Measurements from ENCODE around the gene MOB2.

MOB2 gene

GRCh38 chr11:1502954-1503707, 16.6 kb upstream of the MOB2 start:
- DNase-seq, result no peak

- DNase-seq, result no peak
Observed at GRCh38 chr11:1502168-1502953, 15.8 kb upstream of the MOB2 start.

- no peak for DNase-seq
Observed at GRCh38 chr11:1501421-1502167, 15.0 kb upstream of the MOB2 start.

- DNase-seq, result no peak
Observed at GRCh38 chr11:1500466-1501420, 14.2 kb upstream of the MOB2 start.

DNA sequence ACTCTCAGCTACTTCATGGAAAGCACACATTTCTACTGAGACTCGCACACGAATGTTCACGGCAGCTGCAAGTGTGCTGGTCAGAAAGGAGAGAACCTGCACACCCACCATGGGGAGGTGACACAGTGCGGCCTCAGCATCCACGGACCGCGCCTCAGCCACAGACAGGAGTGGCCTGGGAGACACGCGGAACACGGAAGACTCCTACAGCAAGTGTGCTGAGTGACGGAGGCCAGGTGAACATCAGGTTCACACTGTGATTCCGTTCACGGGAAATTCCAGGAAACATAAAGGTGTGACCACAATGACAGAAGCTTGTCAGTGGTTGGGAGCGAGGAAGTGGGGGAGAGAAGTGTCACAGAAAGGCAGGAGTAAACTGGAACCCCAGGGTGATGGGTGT, 13.3 kb upstream of the MOB2 start:
- DNase-seq, result no peak

DNA sequence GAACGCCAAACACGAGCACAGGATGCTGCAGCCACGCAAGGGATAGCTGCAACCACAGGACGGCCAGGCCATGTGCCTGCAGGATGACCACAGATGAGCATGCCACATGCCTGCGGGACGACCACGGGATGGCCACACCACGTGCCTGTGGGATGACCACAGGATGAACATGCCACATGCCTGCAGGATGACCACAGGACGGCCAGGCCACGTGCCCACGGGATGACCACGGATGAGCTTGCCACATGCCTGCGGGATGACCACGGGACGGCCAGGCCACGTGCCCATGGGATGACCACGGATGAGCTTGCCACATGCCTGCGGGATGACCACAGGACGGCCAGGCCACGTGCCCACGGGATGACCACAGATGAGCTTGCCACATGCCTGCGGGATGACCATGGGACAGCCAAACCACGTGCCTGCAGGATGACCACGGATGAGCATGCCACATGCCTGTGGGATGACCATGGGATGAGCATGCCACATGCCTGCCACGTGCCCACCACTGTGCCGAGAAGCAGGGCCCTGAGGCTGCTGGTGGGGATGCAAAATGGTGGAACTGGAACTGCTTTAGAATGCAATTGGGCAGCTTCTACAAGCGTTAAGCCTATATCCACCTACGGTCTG, 12.8 kb upstream of the MOB2 start:
- DNase-seq, result no peak

GRCh38 chr11:1498262-1498661, 11.7 kb upstream of the MOB2 start:
- no peak for DNase-seq

GRCh38 chr11:1497600-1497999, 11.0 kb upstream of the MOB2 start:
- no peak for DNase-seq

GRCh38 chr11:1496761-1497095, 10.1 kb upstream of the MOB2 start:
- DNase-seq, result no peak

- no peak for DNase-seq
Observed at GRCh38 chr11:1496091-1496760, 9.6 kb upstream of the MOB2 start.

DNA sequence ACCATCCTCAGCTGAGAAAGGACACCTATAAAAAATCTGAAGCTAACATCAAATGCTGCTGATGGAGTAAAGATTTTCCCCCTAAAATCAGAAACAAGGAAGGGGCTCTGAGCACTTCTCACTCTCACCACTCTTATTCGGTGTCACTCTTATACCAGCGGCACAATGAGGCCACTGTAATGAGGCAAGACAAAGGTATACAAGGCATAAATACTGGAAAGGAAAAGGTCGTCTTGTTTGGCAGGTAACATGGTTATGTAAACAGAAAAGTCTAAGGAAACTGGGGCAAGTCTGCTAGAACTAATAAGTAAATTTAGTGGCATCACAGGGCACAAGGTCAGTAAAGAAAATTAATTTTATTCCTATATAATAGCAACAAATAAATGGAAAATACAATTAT, 8.1 kb upstream of the MOB2 start:
- DNase-seq, result no peak

DNA sequence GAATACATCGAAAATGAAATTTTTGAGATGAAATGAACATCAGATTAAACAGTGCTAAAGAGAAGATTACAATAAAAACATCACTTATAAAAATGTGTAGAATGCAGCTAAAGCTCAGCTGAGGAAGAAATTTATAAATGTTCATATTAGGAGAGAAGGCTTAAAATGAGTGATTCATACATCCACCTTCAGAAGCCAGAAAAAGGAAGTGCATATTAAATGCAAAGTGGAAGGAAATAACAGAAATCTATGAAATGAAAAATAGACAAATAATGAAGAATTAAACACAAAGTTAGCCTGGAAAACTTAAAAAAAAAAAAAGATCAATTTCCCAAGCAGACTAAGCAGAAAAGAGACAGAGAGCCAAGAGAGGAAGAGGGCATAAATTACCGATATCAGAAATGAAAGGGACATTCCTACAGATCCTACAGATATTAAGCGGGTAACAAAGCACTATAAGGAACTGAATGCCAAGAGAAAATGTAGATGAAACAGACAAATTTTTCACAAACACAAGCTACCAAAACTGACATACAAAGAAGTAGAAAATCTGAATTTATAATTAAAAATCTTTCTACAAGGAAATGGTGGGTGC, 7.2 kb upstream of the MOB2 start:
- no peak for DNase-seq

GRCh38 chr11:1491379-1491778, 4.8 kb upstream of the MOB2 start:
- DNase-seq, result no peak

- no peak for DNase-seq
Observed at GRCh38 chr11:1490651-1491050, 4.1 kb upstream of the MOB2 start.

- DNase-seq, result no peak
Observed at GRCh38 chr11:1488575-1489180, 2.1 kb upstream of the MOB2 start.

DNA sequence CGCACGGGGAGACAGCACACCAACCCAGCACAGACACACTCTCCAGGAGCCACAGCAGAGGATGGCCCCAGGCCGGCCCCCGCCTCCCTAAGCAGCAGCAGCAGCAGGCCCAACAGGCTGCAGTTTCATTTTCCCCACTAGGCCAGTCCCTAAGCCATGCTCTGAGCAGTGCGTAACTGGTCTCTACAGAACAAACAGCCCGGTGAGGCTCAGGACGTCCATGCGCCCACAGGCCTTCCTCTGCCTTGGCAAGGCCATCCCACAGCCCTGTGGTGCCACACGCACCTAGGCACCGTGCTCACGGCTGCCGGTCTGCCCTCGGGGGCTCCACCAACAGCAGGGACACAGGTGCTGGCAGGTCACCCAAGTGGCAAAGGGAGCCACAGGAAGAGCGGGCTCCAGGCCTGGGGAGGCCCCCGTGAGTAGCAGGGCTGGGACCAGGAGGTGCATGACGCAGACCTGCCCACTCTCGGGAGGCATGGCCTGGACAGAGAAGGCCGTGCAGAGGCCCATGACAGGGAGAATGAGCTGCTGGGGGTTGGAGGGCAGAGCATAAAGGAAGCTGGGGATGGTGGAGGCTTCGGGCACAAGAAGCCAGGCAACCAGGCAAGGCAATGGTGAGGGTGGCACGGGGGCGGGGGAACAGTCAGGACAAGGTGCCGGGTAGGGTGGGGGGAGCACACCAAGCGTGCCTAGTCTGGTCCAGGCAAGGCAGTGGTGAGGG, 1.4 kb upstream of the MOB2 start:
- DNase-seq, result no peak

GRCh38 chr11:1487091-1487850, 692 bp upstream of the MOB2 start:
- no peak for DNase-seq

DNA sequence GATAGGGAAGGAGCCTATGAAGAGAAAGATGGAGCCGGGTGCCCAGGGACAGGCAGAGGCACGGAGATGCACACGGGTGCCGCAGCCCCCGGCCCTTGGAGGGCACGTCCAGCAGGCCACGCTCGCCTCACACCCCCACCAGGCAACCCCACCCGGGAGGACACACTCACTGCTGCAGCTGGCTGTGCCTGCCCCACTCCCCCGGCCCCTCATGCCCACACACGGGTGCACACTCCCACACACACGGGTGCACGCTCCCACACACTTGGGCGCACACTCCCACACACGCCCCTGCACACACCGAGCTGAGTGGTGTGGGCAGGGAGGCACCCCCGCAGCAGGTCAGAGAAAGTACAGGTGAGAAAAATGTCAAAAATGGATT, 1.1 kb downstream of the MOB2 start:
- no peak for DNase-seq

Data from DMS 273 treated with DMSO at 0.1 percent for 48 hours (cell line).